HG03354 (cell line): Measurements from ENCODE around the gene CASP9.

ENCODE experiments used
- ATAC-seq: cut with Tn5 transposase; IDR thresholded peaks from one replicate; pipeline ENCODE4 v1.9.1; 2021; ENCODE audit warnings: mild to moderate bottlenecking; ENCODE audit not compliant: unreplicated experiment, poor library complexity, severe bottlenecking

The CASP9 gene

DNA sequence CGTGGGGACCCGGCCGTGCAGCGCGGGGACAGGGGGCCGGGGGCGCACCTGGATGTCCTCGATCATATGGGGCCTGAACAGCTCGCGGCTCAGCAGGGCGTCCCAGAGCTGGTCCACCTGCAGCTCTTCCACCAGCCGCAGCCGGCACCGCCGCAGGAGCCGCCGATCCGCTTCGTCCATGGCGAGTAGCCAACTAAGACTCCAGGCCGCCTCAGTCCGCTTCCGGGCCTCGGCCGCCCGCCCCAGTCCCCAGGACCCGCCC, at the start of gene CASP9:
TSS of gene CASP9 (minus strand) at position 195 of the 262 bp plus-strand sequence. CDS start at position 180, 15 bp downstream.
- ATAC-seq, result no peak

DNA sequence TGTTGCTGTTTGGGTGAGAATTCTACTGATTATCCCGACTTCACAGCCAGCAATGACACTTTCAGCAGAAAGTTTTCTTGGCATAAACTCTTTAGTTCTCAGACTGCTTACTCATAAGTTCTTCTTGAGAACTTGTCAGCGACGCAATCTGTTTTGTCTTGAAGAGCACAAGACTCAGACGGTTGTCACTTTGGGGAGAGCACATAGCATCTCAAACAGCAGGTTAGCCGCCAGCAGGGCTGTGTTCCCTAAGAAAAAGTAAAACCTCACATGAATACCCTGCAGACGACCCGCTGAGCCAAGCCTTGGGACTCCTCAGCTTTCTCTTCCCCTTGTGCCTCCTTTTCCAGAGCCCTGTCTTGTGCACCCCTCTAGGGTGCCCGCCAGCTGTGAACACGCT, 49.5 kb upstream of the CASP9 start:
- no peak for ATAC-seq

DNA sequence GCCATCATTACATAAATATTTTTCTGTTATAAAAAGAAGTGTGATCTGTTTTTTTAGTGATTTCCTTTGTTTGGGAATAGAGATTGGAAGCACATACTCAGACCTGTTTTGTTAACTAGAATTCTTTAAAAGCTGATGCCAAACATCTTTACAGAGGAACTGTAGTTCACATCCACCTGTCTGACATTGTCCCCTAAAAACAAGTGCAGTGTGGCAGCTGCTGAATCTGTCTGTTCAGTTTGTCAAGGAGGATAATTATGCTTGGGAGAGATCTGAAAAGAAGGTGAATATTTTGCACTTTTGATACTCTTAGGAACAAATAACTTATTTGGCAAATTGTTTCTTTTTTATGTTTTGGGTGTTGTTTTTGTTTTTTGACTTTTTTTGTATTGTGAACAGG, 47.3 kb upstream of the CASP9 start:
- no peak for ATAC-seq

DNA sequence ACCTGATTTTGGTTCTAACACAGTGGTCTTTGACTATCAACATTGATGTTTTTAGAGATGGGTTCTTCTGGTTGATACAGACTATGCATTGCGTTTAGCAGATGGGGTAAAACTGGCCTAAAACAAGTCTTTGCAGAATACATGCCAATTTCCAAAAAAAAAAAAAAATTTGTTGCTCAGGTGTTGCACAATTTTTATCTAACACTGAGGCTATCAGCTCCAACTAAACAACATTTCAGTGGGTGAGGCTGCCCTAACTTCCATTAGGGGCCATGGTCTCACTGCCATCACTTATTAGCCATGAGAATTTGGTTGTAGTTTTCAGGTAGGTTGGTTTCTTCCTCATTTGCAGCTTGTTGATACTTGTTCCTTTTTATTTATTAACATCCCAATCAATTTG, 46.8 kb upstream of the CASP9 start:
- no peak for ATAC-seq

DNA sequence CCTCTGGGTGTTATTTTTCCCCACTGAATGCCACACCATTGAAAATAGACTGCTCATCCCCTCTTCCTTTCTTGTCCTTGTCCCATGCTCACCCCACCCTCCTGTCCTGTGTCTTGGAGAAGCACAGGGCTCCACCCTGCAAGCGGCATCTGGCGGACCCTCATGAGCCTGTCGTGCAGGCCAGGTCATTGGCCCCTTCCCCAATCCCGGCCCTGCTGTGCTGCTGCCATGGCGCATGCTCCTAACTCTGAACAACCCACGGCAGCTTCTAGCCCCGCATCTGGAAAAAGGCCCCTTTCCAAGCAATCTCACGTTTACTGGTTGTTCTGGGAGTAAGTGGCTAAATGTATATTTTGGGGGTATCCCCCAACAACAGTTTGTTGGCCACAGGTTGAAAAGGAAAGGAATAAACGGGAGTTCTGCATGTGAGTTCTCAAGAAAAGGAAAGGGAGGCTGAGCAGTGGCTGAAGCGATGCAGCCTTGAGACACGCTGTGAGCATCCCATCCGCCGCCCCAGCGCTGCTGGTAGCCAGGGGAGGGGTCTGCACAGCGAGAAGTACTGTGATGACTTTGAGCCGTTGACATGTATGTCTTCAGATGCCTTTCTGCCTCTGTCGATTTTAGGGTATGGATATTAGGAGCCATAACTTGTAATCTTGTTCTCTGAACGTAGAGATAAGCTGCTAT, 44.5 kb upstream of the CASP9 start:
- ATAC-seq, result no peak

DNA sequence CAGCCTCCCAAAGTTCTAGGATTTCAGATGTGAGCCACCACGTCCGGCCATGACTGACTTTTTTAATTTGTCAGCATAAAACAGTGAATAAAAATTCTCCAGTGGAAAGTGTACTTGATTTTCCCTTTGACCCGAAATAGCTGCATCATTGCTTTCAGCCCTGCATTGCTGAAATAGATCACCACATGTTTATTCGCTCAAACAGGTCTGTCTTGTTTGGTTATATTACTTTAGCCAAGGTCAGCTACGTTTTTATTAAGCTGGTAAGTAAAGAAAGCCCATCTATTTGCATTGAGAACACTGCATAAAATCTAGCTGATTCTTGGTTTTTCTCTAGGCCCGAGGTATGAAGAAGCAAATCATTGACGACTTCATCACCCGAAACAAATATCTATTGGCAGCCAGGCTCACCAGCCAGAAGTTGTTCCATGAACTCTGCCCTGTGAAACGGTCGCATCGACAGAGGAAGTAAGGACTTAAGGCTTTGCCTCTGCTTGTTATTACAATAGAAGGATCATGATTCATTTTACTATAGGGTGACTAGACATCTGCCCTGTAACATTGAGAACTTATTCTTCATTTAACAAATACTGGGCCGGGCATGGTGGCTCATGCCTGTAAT, 35.3 kb upstream of the CASP9 start:
- ATAC-seq, result no peak

DNA sequence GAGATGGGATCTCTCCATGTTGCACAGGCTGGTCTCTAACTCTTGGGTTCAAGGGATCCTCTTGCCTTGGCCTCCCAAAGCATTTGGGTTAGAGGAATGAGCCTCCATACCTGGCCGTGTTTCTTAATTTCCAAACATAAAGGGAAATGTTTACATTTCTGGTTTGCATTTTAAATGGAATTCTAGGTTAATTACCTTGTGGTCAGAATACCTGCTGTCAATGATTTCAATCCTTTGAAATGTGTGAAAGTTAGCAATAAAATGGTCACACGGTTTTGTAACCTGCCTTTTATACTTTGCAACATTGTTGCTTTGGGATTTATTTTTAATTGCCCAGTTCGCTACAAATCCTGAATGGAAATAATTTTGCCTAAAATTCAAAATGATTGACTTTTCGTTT, 34.5 kb upstream of the CASP9 start:
- no peak for ATAC-seq

DNA sequence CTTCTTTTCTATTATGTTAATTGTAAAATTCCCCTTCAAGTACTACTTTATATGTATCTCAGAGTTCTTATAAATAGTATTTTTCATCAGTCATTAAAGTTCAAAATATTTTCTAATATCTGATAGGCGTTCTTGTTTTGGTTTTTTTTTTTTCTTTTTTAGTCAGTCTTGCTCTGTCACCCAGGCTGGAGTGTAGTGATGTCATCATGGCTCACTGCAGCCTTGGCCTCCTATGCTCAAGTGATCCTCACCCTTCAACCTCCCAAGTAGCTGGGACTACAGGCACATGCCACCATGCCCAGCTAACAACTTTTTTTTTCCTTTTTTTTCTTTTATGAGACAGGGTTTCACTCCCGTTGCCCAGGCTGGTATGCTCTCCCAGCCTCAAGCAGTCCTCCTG, 33.6 kb upstream of the CASP9 start:
- no peak for ATAC-seq

DNA sequence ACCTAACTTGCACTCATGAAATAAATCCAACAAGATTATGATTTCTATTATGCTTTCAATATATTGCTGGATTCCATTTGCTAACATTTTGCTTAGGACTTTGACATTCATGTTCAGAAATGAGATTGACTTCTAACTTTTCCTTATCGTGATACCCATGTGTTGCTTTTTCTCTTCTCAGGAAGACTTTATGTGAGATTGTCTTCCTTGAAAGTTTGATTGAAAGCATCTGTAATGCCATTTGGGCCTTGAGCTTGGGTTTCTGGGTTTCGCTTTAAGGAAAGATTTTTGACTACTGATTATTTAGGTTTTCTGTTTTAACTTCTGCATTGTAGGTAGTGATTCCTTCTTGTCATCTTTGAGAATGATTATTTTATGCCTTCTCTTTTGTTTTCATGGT, 33.0 kb upstream of the CASP9 start:
- no peak for ATAC-seq

DNA sequence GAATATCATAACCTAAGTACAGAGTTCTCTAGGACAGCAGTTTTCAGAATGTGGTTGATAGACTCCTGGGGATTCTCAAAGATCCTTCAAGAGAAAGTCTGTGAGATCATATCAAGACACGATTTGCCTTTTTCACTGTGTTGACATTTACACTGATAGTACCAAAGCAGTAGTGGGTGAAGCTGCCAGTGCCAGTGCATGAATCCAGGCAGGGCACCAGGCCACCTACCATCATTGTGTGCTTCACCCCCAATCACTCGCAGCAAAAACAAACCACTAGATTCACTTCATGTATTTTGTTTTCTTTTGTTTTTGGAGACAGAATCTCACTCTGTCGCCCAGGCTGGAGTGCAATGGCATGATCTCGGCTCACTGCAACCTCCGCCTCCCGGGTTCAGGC, 26.6 kb upstream of the CASP9 start:
- ATAC-seq, result no peak

DNA sequence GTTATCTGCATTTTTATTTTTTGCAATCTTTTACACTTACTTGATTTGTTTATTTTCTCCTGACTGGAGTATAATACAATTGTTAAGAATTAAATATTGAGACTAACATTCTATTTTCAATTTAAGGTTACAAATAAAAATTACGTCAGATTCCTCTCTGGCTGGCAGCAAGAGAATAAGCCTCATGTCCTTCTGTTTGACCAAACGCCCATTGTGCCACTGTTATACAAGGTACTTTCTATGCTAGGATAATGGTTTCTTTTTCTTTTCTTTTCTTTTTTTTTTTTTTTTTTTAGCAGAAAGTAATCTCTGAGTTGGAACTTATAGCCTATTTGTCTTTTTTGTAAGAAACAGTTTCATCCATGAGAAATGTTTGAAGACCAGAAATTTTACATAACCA, 22.6 kb upstream of the CASP9 start:
- ATAC-seq, result no peak

DNA sequence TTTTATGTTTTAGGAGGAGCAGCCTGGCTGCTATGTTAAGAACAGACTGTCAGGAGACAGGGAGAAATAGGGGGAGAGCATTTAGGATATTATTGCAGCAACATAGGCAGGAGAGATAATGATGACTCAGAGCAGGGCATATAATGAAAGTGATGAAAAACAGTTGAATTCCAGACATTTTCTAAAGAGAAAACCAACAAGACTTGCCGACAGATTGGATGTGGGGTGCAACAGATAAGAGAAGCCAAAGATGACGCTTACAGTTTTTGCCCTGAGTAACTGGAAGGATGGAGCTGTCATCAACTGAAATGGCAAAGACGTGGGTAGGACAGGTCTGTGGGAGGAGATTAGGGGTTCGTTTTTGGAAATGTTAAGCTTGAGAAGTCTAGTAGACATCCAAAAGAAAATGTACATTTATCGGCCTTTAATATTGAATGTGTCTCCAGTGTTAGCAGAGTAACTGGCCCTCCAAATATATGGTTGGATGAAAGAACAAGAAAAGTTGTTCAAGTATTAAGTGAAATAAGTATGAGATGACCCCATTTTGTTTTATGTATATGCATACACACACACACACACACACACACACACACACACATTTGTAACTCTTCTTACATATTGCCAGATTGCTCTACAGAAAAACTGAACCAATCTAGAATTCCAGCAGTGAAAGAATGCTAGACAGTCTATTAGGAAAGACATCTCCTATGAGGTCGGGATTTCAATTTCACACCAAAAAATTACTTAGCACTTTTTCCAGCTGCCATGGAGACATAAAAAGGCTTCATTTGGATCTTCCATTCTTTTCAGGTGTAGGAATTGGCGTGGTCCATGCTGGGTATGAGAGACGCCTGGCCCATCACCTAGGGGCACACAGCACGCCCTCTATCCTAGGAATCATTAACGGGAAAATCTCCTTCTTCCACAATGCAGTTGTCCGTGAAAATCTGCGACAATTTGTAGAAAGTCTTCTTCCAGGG, 19.9 kb upstream of the CASP9 start:
- ATAC-seq, result no peak

DNA sequence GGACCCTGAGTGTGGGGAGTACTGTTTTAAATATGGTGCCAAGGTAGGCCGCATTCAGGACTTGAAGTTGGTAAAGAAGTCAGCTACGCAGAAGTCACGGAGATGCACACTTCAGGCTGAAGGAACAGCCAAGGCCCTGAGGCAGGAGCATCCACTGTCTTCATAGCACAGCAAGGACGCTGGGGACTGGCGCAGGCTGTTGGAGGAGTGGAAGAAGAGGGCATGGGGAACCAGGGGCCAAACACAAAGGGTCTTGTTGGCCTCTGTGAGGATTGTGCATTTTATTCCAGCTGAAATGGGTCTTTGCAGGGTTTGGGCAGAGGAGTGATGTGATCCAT, 19.2 kb upstream of the CASP9 start:
- no peak for ATAC-seq

DNA sequence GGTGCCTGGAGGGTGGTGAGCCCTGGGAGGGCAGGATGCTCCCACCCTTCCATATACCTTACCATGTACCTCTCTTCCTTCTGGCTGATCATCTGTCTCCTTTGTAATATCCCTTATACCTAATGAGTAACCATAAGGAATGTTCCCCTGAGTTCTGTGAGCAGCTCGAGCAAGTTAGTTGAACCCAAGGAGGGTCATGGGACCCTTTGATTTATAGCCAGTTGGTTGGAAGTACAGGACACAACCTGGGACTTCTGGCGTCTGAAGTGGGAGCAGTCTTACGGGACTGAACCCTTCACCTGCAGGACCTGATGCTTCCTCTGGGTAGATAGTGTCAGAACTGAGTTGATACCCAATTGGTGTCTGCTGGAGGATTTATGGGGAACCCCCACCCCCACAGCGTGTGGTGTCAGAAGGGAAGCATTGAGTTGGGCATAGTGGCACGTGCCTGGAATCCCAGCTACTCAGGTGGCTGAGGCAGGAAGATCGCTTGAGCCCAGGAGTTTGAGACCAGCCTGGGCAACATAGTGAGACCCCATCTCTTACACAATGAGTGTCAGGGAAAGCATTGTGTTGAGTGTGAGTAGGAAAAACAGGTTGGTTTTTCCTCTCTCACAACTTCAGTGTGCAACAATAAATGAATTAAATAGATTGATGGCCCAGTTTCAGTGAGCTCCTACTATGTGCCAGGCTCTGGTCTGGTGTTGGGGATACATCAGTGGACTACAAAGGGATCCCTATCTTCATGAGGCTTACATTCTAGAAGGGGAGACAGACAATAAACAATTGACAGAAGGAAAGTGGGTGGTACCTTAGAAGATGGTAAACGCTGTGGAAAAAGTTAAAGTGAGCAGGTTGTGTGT, 18.6 kb upstream of the CASP9 start:
- no peak for ATAC-seq

DNA sequence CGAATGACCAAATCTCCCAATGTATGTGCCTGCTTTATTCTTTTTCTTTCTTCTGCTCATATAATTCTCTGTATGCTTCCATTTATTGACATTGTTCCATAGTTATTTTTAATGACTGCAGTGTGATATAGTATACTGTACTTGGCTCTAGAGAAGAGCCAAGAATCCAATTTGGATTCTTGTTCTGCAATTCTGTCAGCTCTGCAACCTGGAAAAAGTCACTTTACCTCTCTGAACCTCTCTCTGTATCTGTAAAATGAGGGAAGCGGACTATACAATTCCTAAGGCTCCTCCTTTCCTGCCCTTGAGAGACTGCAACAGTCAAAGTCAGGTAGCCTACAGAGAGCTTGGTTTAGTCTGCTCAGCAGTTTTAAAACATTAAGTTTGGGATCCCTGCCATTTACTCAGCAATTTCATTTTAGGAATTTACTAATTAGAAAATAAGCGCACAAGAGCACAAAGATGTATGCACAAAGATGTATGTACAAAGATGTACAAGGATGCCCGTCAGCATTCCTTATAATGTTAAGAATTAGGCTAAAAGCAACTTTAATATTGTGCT, 17.3 kb upstream of the CASP9 start:
- no peak for ATAC-seq

DNA sequence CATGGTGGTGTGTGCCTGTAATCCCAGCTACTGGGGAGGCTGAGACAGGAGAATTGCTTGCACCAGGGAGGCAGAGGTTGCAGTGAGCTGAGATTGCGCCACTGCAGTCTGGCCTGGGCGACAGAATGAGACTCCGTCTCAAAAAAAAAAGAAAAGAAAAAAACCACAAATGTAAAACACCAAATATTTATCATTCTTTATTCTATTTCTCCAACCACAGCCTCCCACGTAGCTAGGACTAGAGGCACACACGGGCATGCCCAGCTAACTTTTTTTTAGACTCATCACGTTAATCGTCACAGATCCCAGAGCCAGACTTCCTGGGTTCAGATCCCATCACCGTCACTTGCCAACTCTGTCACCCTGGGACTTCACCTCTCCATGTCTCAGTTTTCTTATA, 16.2 kb upstream of the CASP9 start:
- ATAC-seq, result no peak

DNA sequence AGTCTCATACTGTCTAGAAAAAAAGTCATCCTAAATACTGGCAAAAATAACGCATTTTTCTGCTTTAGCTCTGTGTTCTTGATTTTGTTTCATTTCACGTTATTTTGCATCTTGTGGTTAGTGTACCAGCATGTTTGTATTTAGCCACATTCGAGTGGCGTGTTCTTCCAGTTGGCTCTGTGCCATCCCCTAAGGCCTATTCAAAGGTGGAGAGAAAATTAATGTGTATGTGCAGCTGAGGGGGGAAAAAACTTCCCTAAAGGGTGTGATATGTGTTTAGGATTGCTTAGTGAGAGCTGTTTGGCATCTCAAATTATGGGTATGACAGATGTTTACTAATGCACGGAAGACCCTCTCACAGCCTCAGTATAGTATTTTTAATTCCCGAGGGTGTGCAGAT, 14.8 kb upstream of the CASP9 start:
- no peak for ATAC-seq

DNA sequence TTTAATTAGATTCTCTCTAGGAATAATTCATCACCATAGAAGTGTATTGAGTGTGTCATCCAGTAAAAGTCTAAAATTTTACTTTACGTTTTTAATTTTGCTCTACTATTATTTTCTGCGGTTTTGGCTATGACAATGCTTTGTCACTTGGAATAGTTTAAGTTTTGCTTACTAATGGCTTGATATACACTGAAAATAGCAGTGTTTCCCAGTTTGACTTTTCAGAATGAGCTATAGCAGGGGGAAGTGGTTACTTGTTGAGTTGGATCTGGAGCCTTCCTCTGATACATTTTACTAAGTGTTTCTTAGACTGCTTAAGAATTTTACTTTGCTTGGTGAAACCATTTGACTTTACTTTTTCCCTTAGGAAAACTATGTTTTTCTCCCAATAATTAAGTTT, 7.7 kb upstream of the CASP9 start:
- ATAC-seq, result no peak

DNA sequence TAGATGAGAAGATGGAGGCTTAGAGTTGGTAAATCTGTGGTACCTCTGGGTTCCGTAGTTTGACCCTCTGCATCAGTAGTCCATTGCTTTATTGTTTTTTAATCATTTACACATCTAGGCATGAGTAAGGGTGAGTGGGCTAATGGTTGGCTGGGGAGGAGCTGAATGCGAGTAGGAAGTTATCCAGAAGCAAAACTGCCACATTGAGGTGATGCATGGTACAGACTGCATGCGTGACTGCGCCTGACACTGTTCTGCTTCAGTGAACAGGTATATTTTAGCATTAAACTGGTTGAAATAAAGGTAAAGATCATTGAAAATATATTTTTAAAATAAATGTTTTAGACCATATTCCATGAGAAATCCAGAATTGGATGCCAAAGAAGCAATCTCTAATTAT, 7.0 kb upstream of the CASP9 start:
- no peak for ATAC-seq
